Measurements from ENCODE around the gene HSD17B1. TPM values are rescaled to one million over a fixed set of nuclear protein-coding genes. Genes with fewer than 3 reads are reported as not detected.
"Not testable (repeated sequence)": the region's sequence is repeated elsewhere in the genome, so short reads cannot be mapped to it uniquely, and the experiment has no call there.

The HSD17B1 gene
- 1.3 and 1.5 TPM in 2 replicates for total RNA-seq (2021)
- long read RNA-seq = 0 reads

- not testable (repeated sequence) for H3K9me3 ChIP-seq (ENCODE audit: control insufficient read depth, low read depth, low read length); H3K27ac ChIP-seq (ENCODE audit: insufficient read length, low read depth, low read length); H3K23ac ChIP-seq (ENCODE audit: insufficient read length, low read depth, low read length); H3K9me3 Mint-ChIP-seq; H2AFZ ChIP-seq (ENCODE audit: low read length); H4K91ac ChIP-seq (ENCODE audit: insufficient read length, low read depth, low read length); H3T11ph ChIP-seq (ENCODE audit: low read length); H3K14ac ChIP-seq (ENCODE audit: insufficient read depth, low read length); H3K4me1 ChIP-seq (ENCODE audit: insufficient read depth, low read length); H3K27me3 ChIP-seq (ENCODE audit: insufficient read depth, low read length); H3K36me3 Mint-ChIP-seq (ENCODE audit: insufficient read depth in 1 of 3, low read depth in 3 of 3); H3K18ac ChIP-seq (ENCODE audit: insufficient read length, low read depth, low read length); H3K79me1 ChIP-seq (ENCODE audit: insufficient read depth, low read depth, low read length, poor library complexity, severe bottlenecking); H3K4ac ChIP-seq (ENCODE audit: low read depth, low read length); H4K5ac ChIP-seq (ENCODE audit: insufficient read length, low read depth, low read length); H2AK5ac ChIP-seq (ENCODE audit: insufficient read length, low read length); H4K20me1 ChIP-seq (ENCODE audit: control insufficient read depth, insufficient read depth, insufficient read length); H2BK12ac ChIP-seq (ENCODE audit: insufficient read length, low read depth, low read length); DNase-seq; H2BK15ac ChIP-seq (ENCODE audit: low read depth, low read length); H4K8ac ChIP-seq (replicated peaks; ENCODE audit: insufficient read length, low read depth, low read length); H3K79me2 ChIP-seq (ENCODE audit: insufficient read depth, low read length); H3K27me3 Mint-ChIP-seq (ENCODE audit: low read depth); H2BK120ac ChIP-seq (ENCODE audit: low read depth, low read length, poor library complexity, severe bottlenecking); H3K9ac ChIP-seq (ENCODE audit: extremely low read depth, insufficient read length, low read length); H2BK20ac ChIP-seq (ENCODE audit: low read depth, low read length, poor library complexity, severe bottlenecking); H2BK5ac ChIP-seq (ENCODE audit: insufficient read length, low read length); H3K56ac ChIP-seq (ENCODE audit: insufficient read length, low read depth, low read length)
- Mint-ChIP-seq H3K27ac (peak within 1 kb of the TSS in 2 of 3 experiments; percentile 61 to 77; a peak in 3 of 7 replicates), H3K4me3 (peak within 1 kb of the TSS; percentile 85 to 92), H3K4me1 (peaks cover 14 to 35% of the 10 kb centered on the region in 2 experiments)
- Histone ChIP-seq H3K4me2 (ENCODE audit: insufficient read depth, insufficient read length, low read length) (peak within 1 kb of the TSS; percentile 43), H3K23me2 (ENCODE audit: insufficient read length, low read depth, low read length, poor library complexity, severe bottlenecking) (peaks cover 20% of the 10 kb centered on the region)
- WGBS (ENCODE audit: extremely low coverage, insufficient read length, low lambda C conversion rate) = no CpG with 5 or more reads among the region's 15 CpGs
Observed at GRCh38 chr17:42552736-42553135, at the start of gene HSD17B1. Gene HSD17B1 (plus strand): TSS chr17:42552923. CDS start chr17:42552934, 11 bp downstream.
